Endodermal cell (in vitro differentiated cells): ENCODE results near the gene RUNX1. TPM values are rescaled to one million over a fixed set of nuclear protein-coding genes. Genes with fewer than 3 reads are reported as not detected.

ENCODE experiments used
- DNase-seq: peaks from one replicate; pipeline ENCODE4 v3.0.0-alpha.2; 2017
- H3K27ac ChIP-seq: 2 replicates; pipeline ENCODE4 v1.5.1; 2013; ENCODE audit warnings: mild to moderate bottlenecking, low read depth, low read length, moderate library complexity
- H3K27me3 ChIP-seq: 2 replicates; pipeline ENCODE4 v1.6.1; 2013; ENCODE audit warnings: mild to moderate bottlenecking, low read length, moderate library complexity; ENCODE audit not compliant: insufficient read depth, control insufficient read depth, poor library complexity, severe bottlenecking
- H3K36me3 ChIP-seq: 2 replicates; pipeline ENCODE4 v1.7.0; 2013; ENCODE audit warnings: mild to moderate bottlenecking, low read length, moderate library complexity; ENCODE audit not compliant: control insufficient read depth, insufficient read depth
- H3K4me1 ChIP-seq: one replicate; pipeline ENCODE4 v1.7.0; 2013; ENCODE audit warnings: low read length; ENCODE audit not compliant: control insufficient read depth, insufficient read depth
- H3K4me3 ChIP-seq: 2 replicates; pipeline ENCODE4 v1.5.1; 2013; ENCODE audit warnings: mild to moderate bottlenecking, low read length, moderate library complexity
- H3K9ac ChIP-seq: 2 replicates; pipeline ENCODE4 v1.6.1; 2013; ENCODE audit warnings: mild to moderate bottlenecking, low read length, moderate library complexity; ENCODE audit not compliant: poor library complexity, severe bottlenecking; ENCODE audit errors: extremely low read depth
- H3K9me3 ChIP-seq: 2 replicates; pipeline ENCODE4 v1.6.1; 2013; ENCODE audit warnings: mild to moderate bottlenecking, low read length, moderate library complexity; ENCODE audit not compliant: control insufficient read depth
- H3K27ac Mint-ChIP-seq: 2 replicates; pipeline ENCODE4 v1.8.0; 2020; ENCODE audit warnings: mixed read lengths
- H3K27me3 Mint-ChIP-seq: 2 replicates; pipeline ENCODE4 v1.8.0; 2021; ENCODE audit warnings: mild to moderate bottlenecking, mixed read lengths; ENCODE audit not compliant: insufficient read depth
- H3K36me3 Mint-ChIP-seq: 2 replicates; pipeline ENCODE4 v1.8.0; 2020; ENCODE audit warnings: low read depth, mixed read lengths
- H3K4me1 Mint-ChIP-seq: 2 replicates; pipeline ENCODE4 v1.8.0; 2020; ENCODE audit warnings: mixed read lengths
- H3K4me3 Mint-ChIP-seq: 2 replicates; pipeline ENCODE4 v1.8.0; 2020; ENCODE audit warnings: mild to moderate bottlenecking, moderate library complexity, mixed read lengths
- H3K9me3 Mint-ChIP-seq: 2 replicates; pipeline ENCODE4 v1.8.0; 2020; ENCODE audit warnings: mild to moderate bottlenecking, mixed read lengths
- WGBS, 2 experiments: methylation state at CpG; one replicate each; pipeline versions ENCODE4 v1.1.5 to v1.1.7; 2013; ENCODE audit warnings: missing lambda C conversion rate in 2 of 2, mixed read lengths in 1 of 2; ENCODE audit not compliant: insufficient coverage in 1 of 2, insufficient read length in 1 of 2; 5-methylcytosine and 5-hydroxymethylcytosine counted together
- total RNA-seq, 2 donors: library from RNA; stranded (reverse); fragmentation: NEBNext Ultra II Directional in 1 of 2; extraction: Animal tissue kit (Norgen Biotek cat#: 25700) in 1 of 2; gene quantifications; 2 replicates in 1 of 2; 3 replicates in 1 of 2; pipeline ENCODE4 v1.2.1, GENCODE V29; 2021
- TF ChIP-seq, protein P1 (sequence below): fragments of 200-600 bp; sonication (generic); conservative IDR thresholded peaks from 2 replicates; pipeline ENCODE4 v1.5.0; 2021; ENCODE audit warnings: antibody characterized with exemption, mild to moderate bottlenecking

RUNX1 gene
- total RNA-seq, 2 donors from 2014 or later, result 0.31 to 2.8 TPM

GRCh38 chr21:35010447-35010846 is 38.7 kb downstream of the RUNX1 start:
- H3K27me3 Mint-ChIP-seq, result peaks cover 4% of the 10 kb centered on the region
- H3K4me1 ChIP-seq, result no peaks in the 10 kb centered on the region
- no peaks in the 10 kb centered on the region for H3K27me3 ChIP-seq
- H3K4me3 Mint-ChIP-seq, result no peak overlapping the region
- no peak overlapping the region for H3K9ac ChIP-seq
- H3K27ac ChIP-seq, result no peak overlapping the region
- H3K9me3 Mint-ChIP-seq, result no peaks in the 10 kb centered on the region
- no peak overlapping the region for H3K27ac Mint-ChIP-seq
- no peak overlapping the region for H3K4me3 ChIP-seq
- TF ChIP-seq, protein P1, sequence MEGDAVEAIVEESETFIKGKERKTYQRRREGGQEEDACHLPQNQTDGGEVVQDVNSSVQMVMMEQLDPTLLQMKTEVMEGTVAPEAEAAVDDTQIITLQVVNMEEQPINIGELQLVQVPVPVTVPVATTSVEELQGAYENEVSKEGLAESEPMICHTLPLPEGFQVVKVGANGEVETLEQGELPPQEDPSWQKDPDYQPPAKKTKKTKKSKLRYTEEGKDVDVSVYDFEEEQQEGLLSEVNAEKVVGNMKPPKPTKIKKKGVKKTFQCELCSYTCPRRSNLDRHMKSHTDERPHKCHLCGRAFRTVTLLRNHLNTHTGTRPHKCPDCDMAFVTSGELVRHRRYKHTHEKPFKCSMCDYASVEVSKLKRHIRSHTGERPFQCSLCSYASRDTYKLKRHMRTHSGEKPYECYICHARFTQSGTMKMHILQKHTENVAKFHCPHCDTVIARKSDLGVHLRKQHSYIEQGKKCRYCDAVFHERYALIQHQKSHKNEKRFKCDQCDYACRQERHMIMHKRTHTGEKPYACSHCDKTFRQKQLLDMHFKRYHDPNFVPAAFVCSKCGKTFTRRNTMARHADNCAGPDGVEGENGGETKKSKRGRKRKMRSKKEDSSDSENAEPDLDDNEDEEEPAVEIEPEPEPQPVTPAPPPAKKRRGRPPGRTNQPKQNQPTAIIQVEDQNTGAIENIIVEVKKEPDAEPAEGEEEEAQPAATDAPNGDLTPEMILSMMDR, result no peak
- H3K9me3 ChIP-seq, result no peaks in the 10 kb centered on the region
- WGBS, 2 experiments, result 84% methylated on average over 5 of the region's 5 CpGs; no CpG with 5 or more reads in 1 of the 2 experiments
- DNase-seq, result peak; percentile 13
- H3K36me3 ChIP-seq, result no peaks in the 10 kb centered on the region
- no peaks in the 10 kb centered on the region for H3K36me3 Mint-ChIP-seq
- H3K4me1 Mint-ChIP-seq, result peaks cover 2% of the 10 kb centered on the region

DNA sequence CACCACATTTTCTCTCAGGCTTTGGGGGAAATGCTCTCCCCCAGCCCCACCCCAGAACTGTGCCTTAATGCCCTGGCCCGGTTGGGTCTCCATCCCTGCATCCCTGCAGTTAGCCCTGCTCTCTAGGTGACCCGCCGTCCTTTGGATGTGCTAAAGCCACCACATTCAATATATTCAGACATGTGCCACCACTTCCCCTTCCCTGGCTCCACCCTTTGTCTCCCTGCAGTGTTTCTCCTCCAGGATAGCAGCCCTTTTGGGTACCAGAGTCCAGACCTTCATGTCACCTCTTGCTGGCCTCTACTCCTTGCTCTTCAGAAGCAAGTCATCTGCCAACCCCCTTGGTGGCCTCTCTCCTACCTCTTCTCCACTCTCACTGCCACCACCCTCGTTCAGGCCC is 41.8 kb downstream of the RUNX1 start:
- TF ChIP-seq, protein P1, result no peak
- Histone ChIP-seq H3K9me3 (no peaks in the 10 kb centered on the region), H3K4me3 (no peak overlapping the region), H3K36me3 (no peaks in the 10 kb centered on the region), H3K27me3 (no peaks in the 10 kb centered on the region), H3K9ac (no peak overlapping the region), H3K4me1 (no peaks in the 10 kb centered on the region), H3K27ac (no peak overlapping the region)
- Mint-ChIP-seq H3K27me3 (peaks cover 4% of the 10 kb centered on the region), H3K4me1 (no peaks in the 10 kb centered on the region), H3K27ac (no peak overlapping the region), H3K9me3 (no peaks in the 10 kb centered on the region), H3K36me3 (no peaks in the 10 kb centered on the region), H3K4me3 (no peak overlapping the region)
- 87 to 91% methylated on average over 1 to 4 of the region's 4 CpGs for WGBS, 2 experiments
- peak; percentile 13 for DNase-seq

- H3K27ac Mint-ChIP-seq, result no peak overlapping the region
These were observed 42.3 kb downstream of the RUNX1 start for GRCh38 chr21:35006771-35007170.

More at GRCh38 chr21:35006771-35007170, 42.3 kb downstream of the RUNX1 start:
- H3K36me3 Mint-ChIP-seq, result no peaks in the 10 kb centered on the region
- TF ChIP-seq, protein P1, result no peak
- H3K27me3 Mint-ChIP-seq, result peaks cover 4% of the 10 kb centered on the region
- DNase-seq, result peak; percentile 13
- H3K4me1 ChIP-seq, result no peaks in the 10 kb centered on the region
- H3K4me3 Mint-ChIP-seq, result no peak overlapping the region
- H3K27me3 ChIP-seq, result no peaks in the 10 kb centered on the region
- H3K4me1 Mint-ChIP-seq, result no peaks in the 10 kb centered on the region
- H3K4me3 ChIP-seq, result no peak overlapping the region
- no peaks in the 10 kb centered on the region for H3K9me3 Mint-ChIP-seq
- H3K9me3 ChIP-seq, result no peaks in the 10 kb centered on the region
- no peaks in the 10 kb centered on the region for H3K36me3 ChIP-seq
- WGBS, 2 experiments, result 100% methylated on average over 2 of the region's 3 CpGs; no CpG with 5 or more reads in 1 of the 2 experiments
- H3K27ac ChIP-seq, result no peak overlapping the region
- no peak overlapping the region for H3K9ac ChIP-seq
